Measurements from ENCODE around the gene PSTPIP1.

Gene PSTPIP1

GRCh38 chr15:76979331-76979925 lies 15.5 kb upstream of the PSTPIP1 start:
- DNase-seq: no peak

GRCh38 chr15:76979996-76980520 lies 14.9 kb upstream of the PSTPIP1 start:
- DNase-seq: no peak

GRCh38 chr15:76982356-76982755 lies 12.6 kb upstream of the PSTPIP1 start:
- no peak for DNase-seq

GRCh38 chr15:76982756-76983155 lies 12.2 kb upstream of the PSTPIP1 start:
- no peak for DNase-seq

- DNase-seq: no peak
These were observed 11.1 kb upstream of the PSTPIP1 start for GRCh38 chr15:76983590-76984375.

GRCh38 chr15:76986743-76987142 lies 8.2 kb upstream of the PSTPIP1 start:
- DNase-seq: no peak

GRCh38 chr15:76987276-76987675 lies 7.7 kb upstream of the PSTPIP1 start:
- DNase-seq: no peak

- peak; percentile 49 for DNase-seq
These were observed 6.7 kb upstream of the PSTPIP1 start for GRCh38 chr15:76987896-76988860.

- DNase-seq: no peak
These were observed 5.8 kb upstream of the PSTPIP1 start for GRCh38 chr15:76988867-76989780.

- no peak for DNase-seq
These were observed 3.9 kb upstream of the PSTPIP1 start for GRCh38 chr15:76991048-76991447.

GRCh38 chr15:76991741-76992645 lies 2.9 kb upstream of the PSTPIP1 start:
- no peak for DNase-seq

- no peak for DNase-seq
These were observed 1.7 kb upstream of the PSTPIP1 start for GRCh38 chr15:76993114-76993725.

- DNase-seq: peak; percentile 48
These were observed 925 bp upstream of the PSTPIP1 start for GRCh38 chr15:76994001-76994400.

- no peak for DNase-seq
These were observed 430 bp upstream of the PSTPIP1 start for GRCh38 chr15:76994496-76994895.

- no peak for DNase-seq
These were observed 1.2 kb downstream of the PSTPIP1 start for GRCh38 chr15:76996076-76996525.

- peak; percentile 58 for DNase-seq
These were observed 1.8 kb downstream of the PSTPIP1 start for GRCh38 chr15:76996526-76997401.

GRCh38 chr15:76998663-76999285 lies 3.8 kb downstream of the PSTPIP1 start:
- DNase-seq: no peak

GRCh38 chr15:76999996-77000395 lies 5.1 kb downstream of the PSTPIP1 start:
- no peak for DNase-seq

- no peak for DNase-seq
These were observed 6.4 kb downstream of the PSTPIP1 start for GRCh38 chr15:77001351-77001750.

Measured in stimulated activated CD4-positive, alpha-beta T cell treated with anti-CD3 and anti-CD28 coated beads, Interleukin-12 subunit alpha, Interleukin-12 subunit beta, amount 100 ng/mL, for 4 hours (primary cell).